HCT116 (cell line): Measurements from ENCODE around the gene CALHM1. TPM values are rescaled to one million over a fixed set of nuclear protein-coding genes. Genes with fewer than 3 reads are reported as not detected.

Experiments
- ATAC-seq: fragments of 200-7000 bp; cut with Tn5 transposase; 2 replicates; pipeline ENCODE4 v1.9.1; 2020; ENCODE audit warnings: mild to moderate bottlenecking, moderate library complexity
- BruUV-seq: library from RNA; stranded (reverse); fragments of 400-500 nt; replicated peaks from 2 replicates; lab custom pipeline; 2021; lab: Mats Ljungman, UMichigan
- CTCF ChIA-PET: fragments of 300-600 bp; sonication (Branson Sonifier 250); formaldehyde crosslinking; loops from one replicate; lab custom pipeline; 2021; ENCODE audit warnings: antibody characterized with exemption; lab: Charles Lee
- POLR2A ChIA-PET: fragments of 300-600, 350-600 bp; sonication (Branson Sonifier 250); formaldehyde crosslinking; loops from one replicate; lab custom pipeline; 2021; ENCODE audit warnings: antibody characterized with exemption; lab: Charles Lee
- RAD21 ChIA-PET, 2 experiments: fragments of 300-600 bp; sonication (Branson Sonifier 250); formaldehyde crosslinking; loops; one replicate each; lab custom pipeline; 2023; ENCODE audit warnings: low total read pairs in 2 of 2; ENCODE audit not compliant: uncharacterized antibody in 2 of 2, unreplicated experiment in 2 of 2, low non-redundant PET in 1 of 2; lab: Charles Lee
- DNase-seq: peaks from one replicate; pipeline ENCODE4 v3.0.0-alpha.2; 2010; ENCODE audit warnings: low read depth, low spot score
- H2AFZ ChIP-seq: fragments of 200-600 bp; shearing (Covaris generic), sonication (generic); 2 replicates; pipeline ENCODE4 v1.6.1; 2017; ENCODE audit warnings: low read depth, mixed run types, mixed read lengths, antibody characterized with exemption, low read length; ENCODE audit not compliant: poor library complexity, severe bottlenecking
- H3K27ac ChIP-seq: 2 replicates; pipeline ENCODE4 v1.5.1; 2012; ENCODE audit warnings: low read depth, low read length
- H3K27me3 ChIP-seq: fragments of 200-600 bp; sonication (generic); 2 replicates; pipeline ENCODE4 v1.6.1; 2016; ENCODE audit warnings: mixed run types, low read length, mixed read lengths; ENCODE audit not compliant: insufficient read depth
- H3K36me3 ChIP-seq, 2 experiments: fragments of 200-500 bp in 1 of 2; fragments of 200-600 bp in 1 of 2; sonication (Bioruptor generic) in 1 of 2; sonication (generic) in 1 of 2; 2 replicates each; pipeline versions ENCODE4 v1.5.1 to v1.6.1; 2014 to 2016; ENCODE audit warnings: low read length in 2 of 2, inconsistent platforms in 1 of 2, mixed read lengths in 1 of 2, mixed run types in 1 of 2; ENCODE audit not compliant: insufficient read depth in 2 of 2, control insufficient read depth in 1 of 2
- H3K4me1 ChIP-seq, 2 experiments: fragments of 200-600 bp in 1 of 2; sonication (generic) in 1 of 2; 2 replicates each; pipeline versions ENCODE4 v1.5.1 to v1.6.1; 2012 to 2017; ENCODE audit warnings: low read length in 2 of 2, inconsistent platforms in 1 of 2, mild to moderate bottlenecking in 1 of 2, mixed read lengths in 1 of 2, mixed run types in 1 of 2, moderate library complexity in 1 of 2; ENCODE audit not compliant: insufficient read depth in 2 of 2, control insufficient read depth in 1 of 2
- H3K4me2 ChIP-seq: fragments of 200-600 bp; sonication (generic); 2 replicates; pipeline ENCODE4 v1.6.1; 2017; ENCODE audit warnings: mixed run types, low read length, mixed read lengths
- H3K4me3 ChIP-seq, 2 experiments: fragments of 200-600 bp in 1 of 2; sonication (generic) in 1 of 2; replicated peaks in 1 of 2; 2 replicates each; pipeline ENCODE4 v1.5.1; 2011 to 2016; ENCODE audit warnings: low read length in 2 of 2, control low read depth in 1 of 2, low read depth in 1 of 2, mild to moderate bottlenecking in 1 of 2, mixed read lengths in 1 of 2, mixed run types in 1 of 2
- H3K79me2 ChIP-seq: fragments of 200-600 bp; sonication (generic); 2 replicates; pipeline ENCODE4 v1.6.1; 2017; ENCODE audit warnings: mild to moderate bottlenecking, mixed run types, low read length, moderate library complexity, mixed read lengths; ENCODE audit not compliant: insufficient read depth
- H3K9ac ChIP-seq: fragments of 200-600 bp; sonication (generic); 2 replicates; pipeline ENCODE4 v1.6.1; 2016; ENCODE audit warnings: low read length, mixed read lengths
- H3K9me2 ChIP-seq: fragments of 200-600 bp; sonication (generic), shearing (Covaris generic); 2 replicates; pipeline ENCODE4 v1.6.1; 2017; ENCODE audit warnings: mixed run types, mild to moderate bottlenecking, moderate library complexity; ENCODE audit not compliant: insufficient read depth
- H3K9me3 ChIP-seq, 2 experiments: fragments of 200-500 bp in 1 of 2; fragments of 200-600 bp in 1 of 2; sonication (Bioruptor generic) in 1 of 2; sonication (generic) in 1 of 2; 2 replicates each; pipeline ENCODE4 v1.6.1; 2014 to 2017; ENCODE audit warnings: low read length in 2 of 2, mixed read lengths in 2 of 2, inconsistent platforms in 1 of 2, low read depth in 1 of 2, mild to moderate bottlenecking in 1 of 2, mixed run types in 1 of 2, moderate library complexity in 1 of 2; ENCODE audit not compliant: control insufficient read depth in 1 of 2, insufficient read depth in 1 of 2
- H4K20me1 ChIP-seq: fragments of 200-600 bp; sonication (generic), shearing (Covaris generic); 2 replicates; pipeline ENCODE4 v1.6.1; 2017; ENCODE audit warnings: mixed run types, mild to moderate bottlenecking, moderate library complexity; ENCODE audit not compliant: insufficient read depth
- CBX3 ChIP-seq: IDR thresholded peaks from 2 replicates; pipeline ENCODE4 v1.6.1; 2012; ENCODE audit warnings: low read depth
- CEBPB ChIP-seq: IDR thresholded peaks from 2 replicates; pipeline ENCODE4 v1.6.1; 2012; ENCODE audit warnings: low read depth
- CTCF ChIP-seq, 3 experiments: fragments of 200-600 bp in 1 of 3; sonication (generic) in 1 of 3; IDR thresholded peaks in 2 of 3; conservative IDR thresholded peaks in 1 of 3; 2 replicates each; pipeline ENCODE4 v1.5.1; 2012 to 2017; ENCODE audit warnings: low read depth in 2 of 3, low read length in 2 of 3, antibody characterized with exemption in 1 of 3, borderline replicate concordance in 1 of 3, control low read depth in 1 of 3, mild to moderate bottlenecking in 1 of 3, mixed read lengths in 1 of 3, mixed run types in 1 of 3, moderate library complexity in 1 of 3; ENCODE audit not compliant: insufficient read depth in 1 of 3
- EGR1 ChIP-seq: IDR thresholded peaks from 2 replicates; pipeline ENCODE4 v1.6.1; 2012; ENCODE audit warnings: low read depth
- EZH2phosphoT487 ChIP-seq: fragments of 200-600 bp; IDR thresholded peaks from 2 replicates; pipeline ENCODE4 v1.6.1; 2018; ENCODE audit warnings: antibody characterized with exemption, borderline replicate concordance
- FOSL1 ChIP-seq: IDR thresholded peaks from 2 replicates; pipeline ENCODE4 v1.6.1; 2012; ENCODE audit warnings: low read depth
- MAX ChIP-seq: IDR thresholded peaks from 2 replicates; pipeline ENCODE4 v1.6.1; 2012
- POLR2AphosphoS5 ChIP-seq: IDR thresholded peaks from 2 replicates; pipeline ENCODE4 v1.6.1; 2011; ENCODE audit warnings: mild to moderate bottlenecking, low read depth, low read length, moderate library complexity
- RAD21 ChIP-seq: IDR thresholded peaks from 2 replicates; pipeline ENCODE4 v1.6.1; 2012; ENCODE audit warnings: low read depth, mild to moderate bottlenecking
- REST ChIP-seq: IDR thresholded peaks from 2 replicates; pipeline ENCODE4 v1.6.1; 2012; ENCODE audit warnings: low read depth
- SIN3A ChIP-seq: IDR thresholded peaks from 2 replicates; pipeline ENCODE4 v1.6.1; 2012; ENCODE audit warnings: low read depth
- SP1 ChIP-seq: IDR thresholded peaks from 2 replicates; pipeline ENCODE4 v1.6.1; 2012; ENCODE audit warnings: low read depth
- TCF7L2 ChIP-seq: IDR thresholded peaks from 2 replicates; pipeline ENCODE4 v1.7.0; 2011; ENCODE audit warnings: borderline replicate concordance, inconsistent platforms; ENCODE audit not compliant: insufficient read depth, insufficient read length; ENCODE audit errors: extremely low read depth
- YY1 ChIP-seq: IDR thresholded peaks from 2 replicates; pipeline ENCODE4 v1.6.1; 2011; ENCODE audit warnings: low read length, low read depth, moderate library complexity, mild to moderate bottlenecking; ENCODE audit not compliant: insufficient replicate concordance; ENCODE audit errors: extremely low read depth
- ZBTB33 ChIP-seq: IDR thresholded peaks from 2 replicates; pipeline ENCODE4 v1.6.1; 2011; ENCODE audit warnings: mild to moderate bottlenecking, low read length, moderate library complexity; ENCODE audit not compliant: insufficient replicate concordance; ENCODE audit errors: extremely low read depth
- ZFX ChIP-seq: fragments of 450-650 bp; IDR thresholded peaks from 2 replicates; pipeline ENCODE4 v1.6.1; 2017
- ZNF274 ChIP-seq: fragments of 200-500 bp; sonication (Bioruptor generic); IDR thresholded peaks from 2 replicates; pipeline ENCODE4 v1.6.1; 2014; ENCODE audit warnings: mild to moderate bottlenecking, low read depth, low read length, inconsistent platforms
- intact Hi-C: fragments of 100-400 bp; cut with micrococcal nuclease; formaldehyde crosslinking; loops from 2 replicates; pipeline ENCODE4 v1.10.0; 2022
- total RNA-seq: library from RNA; stranded (reverse); gene quantifications from one replicate; pipeline ENCODE4 v1.2.1, GENCODE V29; 2021; ENCODE audit not compliant: unreplicated experiment

The CALHM1 gene
- total RNA-seq, 1 experiment from 2014 or later: not detected

- CTCF ChIA-PET: interaction anchor here (1.5 to 1.7 kb wide), 2 partner anchors 8 to 13 kb away, joined by 4 to 6 read pairs; no protein-coding TSS in a partner anchor
- DNase-seq (no peak), ATAC-seq (no peak)
- intact Hi-C loops: no loop called here
- Histone ChIP-seq H3K9ac (no peak overlapping the region), H3K9me2 (no peaks in the 10 kb centered on the region), H3K4me3 (no peak overlapping the region), H2AFZ (no peak overlapping the region), H3K79me2 (no peaks in the 10 kb centered on the region), H3K27me3 (no peaks in the 10 kb centered on the region), H4K20me1 (no peaks in the 10 kb centered on the region), H3K36me3 (no peaks in the 10 kb centered on the region), H3K27ac (no peak overlapping the region), H3K9me3 (no peaks in the 10 kb centered on the region), H3K4me2 (no peak overlapping the region), H3K4me1 (peaks cover 8 to 22% of the 10 kb centered on the region in 2 experiments; a peak in 3 of 4 replicates)
- RAD21 ChIA-PET: no interaction called here
- TF ChIP-seq EGR1: no peak
- TF ChIP-seq POLR2AphosphoS5: no peak
- TF ChIP-seq ZNF274: no peak
- TF ChIP-seq CEBPB: no peak
- TF ChIP-seq CTCF (IDR thresholded peaks at IDR 0.05 in 2 of 3, conservative IDR thresholded peaks at IDR 0.05 in 1 of 3; ENCODE audit: borderline replicate concordance in 1 of 3, insufficient read depth in 1 of 3, low read depth in 2 of 3, low read length in 2 of 3): no peak
- no peak for TF ChIP-seq YY1
- TF ChIP-seq CBX3: no peak
- no peak for TF ChIP-seq ZFX
- TF ChIP-seq RAD21: no peak
- TF ChIP-seq REST: no peak
- no peak for TF ChIP-seq SP1
- no peak for TF ChIP-seq TCF7L2
- TF ChIP-seq ZBTB33: no peak
- TF ChIP-seq SIN3A: no peak
- TF ChIP-seq FOSL1: no peak
- TF ChIP-seq MAX: no peak
- no peak for TF ChIP-seq EZH2phosphoT487
- POLR2A ChIA-PET: no interaction called here
- BruUV-seq: no TSS peak
These were observed 14.6 kb upstream of the CALHM1 start for GRCh38 chr10:103473261-103473671.
